NCI-H2196 treated with DMSO at 0.1 percent for 48 hours (cell line): Measurements from ENCODE around the gene EIF2AK3.
A peak's percentile ranks its signal among the peaks of the same experiment; 100 is the strongest.
"Not testable (repeated sequence)": the region's sequence is repeated elsewhere in the genome, so short reads cannot be mapped to it uniquely, and the experiment has no call there.

Experiments
- DNase-seq: peaks from one replicate; lab custom pipeline; 2025; ENCODE audit not compliant: unreplicated experiment; lab: John Stamatoyannopoulos, UW

Gene EIF2AK3

DNA sequence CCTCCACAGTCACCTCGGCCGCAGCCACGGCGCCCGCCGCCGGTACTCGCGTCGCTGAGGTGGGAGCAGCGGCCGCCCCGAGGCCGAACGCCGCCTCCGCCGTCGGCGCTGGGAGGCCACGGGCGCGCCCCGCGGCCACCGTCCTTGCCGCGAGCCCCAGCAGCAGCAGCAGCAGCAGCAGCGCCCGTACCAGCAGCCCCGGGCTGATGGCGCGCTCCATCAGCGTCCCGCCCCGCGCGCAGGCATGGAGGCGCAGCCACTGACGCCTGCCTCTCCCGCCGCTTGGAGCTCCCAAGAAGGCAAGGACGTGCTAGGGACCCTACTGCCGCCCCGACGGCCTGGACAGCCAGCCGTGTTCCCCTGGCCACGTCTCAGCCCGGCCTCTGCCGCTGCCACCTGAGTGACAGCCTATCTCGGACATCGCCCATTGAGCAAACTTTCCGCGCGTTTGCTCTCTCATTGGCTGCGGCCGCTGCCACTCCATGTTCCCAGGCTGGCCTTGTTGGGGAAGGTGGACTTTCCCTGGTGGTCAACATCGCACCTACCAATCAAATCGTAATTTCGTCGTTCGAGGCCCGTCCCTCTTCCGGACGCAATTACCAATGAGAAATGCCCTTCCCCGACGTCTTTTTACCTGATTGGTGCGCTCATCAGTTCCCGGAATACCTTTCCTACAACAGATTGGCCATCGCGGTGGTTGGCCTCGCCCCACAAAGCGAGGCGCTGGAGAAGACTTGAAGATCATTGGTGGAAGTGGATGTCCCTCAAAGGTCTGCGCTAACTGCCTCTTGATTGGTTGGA, at the start of gene EIF2AK3:
Gene EIF2AK3, minus strand, starts transcription at position 410 of the 801 bp plus-strand sequence. Its CDS starts 190 bp downstream, at position 220.
- peak; percentile 91 for DNase-seq

DNA sequence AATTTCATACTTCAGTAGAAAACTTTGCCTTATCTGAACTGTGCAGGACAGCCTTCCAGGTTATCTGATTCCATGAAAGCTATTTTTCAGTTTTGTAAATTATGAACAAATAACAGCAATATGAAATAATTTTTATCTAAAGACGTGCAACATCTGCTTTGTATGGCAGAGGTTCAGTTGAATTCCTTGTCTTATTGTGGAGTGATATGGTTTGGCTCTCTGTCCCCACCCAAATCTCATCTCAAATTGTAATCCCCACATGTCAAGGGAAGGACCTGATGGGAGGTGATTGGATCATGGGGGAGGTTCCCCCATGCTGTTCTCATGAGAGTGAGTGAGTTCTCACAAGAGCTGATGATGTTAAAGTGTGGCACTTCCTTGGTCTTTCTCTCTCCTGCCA, 46.1 kb upstream of the EIF2AK3 start:
- DNase-seq, result no peak

DNA sequence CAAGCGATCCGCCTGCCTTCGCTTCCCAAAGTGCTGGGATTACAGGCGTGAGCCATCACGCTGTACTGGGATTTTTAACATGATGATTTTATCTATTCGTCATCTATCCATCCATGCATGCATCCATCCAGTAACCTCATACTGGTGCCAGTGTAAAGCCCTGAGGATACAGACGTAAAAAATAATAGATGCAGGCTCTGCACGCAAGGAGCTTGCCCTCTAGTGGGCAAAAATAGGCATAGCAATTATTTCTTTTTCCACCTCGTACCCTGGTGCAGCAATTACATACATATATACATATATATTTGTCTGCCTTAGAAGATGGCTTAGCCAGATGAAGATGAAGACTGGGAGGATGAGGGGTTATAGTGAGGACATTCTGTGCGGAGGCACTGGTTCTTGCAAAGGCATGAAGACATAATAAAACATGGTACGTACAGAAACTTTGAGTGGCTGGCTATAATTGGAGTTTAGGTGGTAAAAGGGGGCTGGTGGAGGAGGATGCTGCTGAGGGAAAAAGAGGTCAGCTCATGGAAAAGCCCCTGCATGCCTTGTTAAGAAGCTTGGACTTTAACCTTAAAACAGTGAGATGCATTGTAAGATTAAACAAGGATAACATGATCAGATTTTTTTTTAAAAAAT, 44.6 kb upstream of the EIF2AK3 start:
- no peak for DNase-seq

DNA sequence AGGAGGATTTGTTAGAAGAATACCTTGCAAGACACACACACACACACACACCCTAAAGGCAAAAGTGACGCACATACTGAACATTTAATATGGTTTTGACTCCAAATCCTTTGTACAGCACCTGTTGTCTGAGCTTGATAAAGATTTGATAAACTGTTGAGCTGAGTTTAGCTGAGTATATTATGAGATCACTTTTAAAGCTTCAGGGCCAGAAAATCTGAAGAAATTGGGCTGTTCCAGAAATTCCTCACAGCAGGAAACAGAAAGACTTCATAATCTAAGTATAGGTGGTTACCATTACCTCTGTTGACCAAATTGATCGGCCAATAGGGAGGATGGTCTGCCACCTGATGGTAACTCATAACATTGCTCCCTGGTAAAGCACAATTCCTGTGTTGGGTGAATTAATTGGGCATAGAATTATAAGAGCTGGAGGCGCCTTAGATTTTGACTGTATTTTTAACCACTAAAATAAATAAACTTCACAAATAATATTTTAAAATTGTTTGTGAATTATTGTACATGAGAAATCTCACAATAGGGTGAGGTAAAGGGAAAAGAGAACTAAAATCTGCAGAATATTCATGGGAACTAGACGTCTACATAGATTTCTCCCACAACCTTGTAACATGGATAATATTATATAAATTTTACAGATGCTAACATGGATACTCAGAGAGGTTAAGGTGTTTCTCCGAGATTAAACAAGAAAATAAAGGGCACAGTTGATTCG, 42.4 kb upstream of the EIF2AK3 start:
- no peak for DNase-seq

DNA sequence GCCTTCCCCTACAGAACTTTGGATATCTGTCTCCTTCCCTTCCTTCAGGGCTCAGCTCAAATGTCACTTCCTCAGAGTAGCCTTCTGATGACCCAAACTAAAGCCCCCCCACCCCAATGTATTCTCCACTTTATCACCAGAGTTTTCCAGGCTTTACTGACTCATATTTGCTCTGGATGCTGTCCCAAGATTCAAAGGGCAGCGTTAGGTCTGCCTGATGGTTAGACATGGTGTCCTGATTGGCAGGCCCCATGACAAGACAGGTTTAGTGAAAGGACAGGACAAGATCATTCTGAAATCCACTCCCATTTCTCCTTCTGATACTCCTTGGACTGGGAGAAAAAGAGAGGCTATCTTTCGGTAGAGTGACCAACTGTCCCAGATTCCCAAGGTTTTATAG, 41.6 kb upstream of the EIF2AK3 start:
- no peak for DNase-seq

DNA sequence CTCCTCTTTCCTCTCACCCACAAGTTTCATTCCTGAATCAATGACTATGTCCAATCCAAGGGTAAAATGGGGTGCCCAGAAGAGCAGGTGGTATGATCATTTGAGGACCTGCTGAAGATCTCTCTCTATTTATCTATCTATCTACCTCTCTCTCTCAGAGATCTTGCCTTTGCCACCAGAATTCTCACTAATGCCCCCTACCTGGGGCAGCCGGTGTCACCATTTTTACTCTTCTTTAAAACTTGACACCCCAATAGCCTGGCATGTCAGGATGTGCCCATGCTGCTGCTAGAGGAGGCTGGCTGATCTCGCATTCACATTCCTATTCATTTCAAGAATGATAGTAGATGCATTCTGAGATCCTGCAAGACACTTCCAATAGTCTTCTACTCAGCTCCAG, 40.0 kb upstream of the EIF2AK3 start:
- no peak for DNase-seq

DNA sequence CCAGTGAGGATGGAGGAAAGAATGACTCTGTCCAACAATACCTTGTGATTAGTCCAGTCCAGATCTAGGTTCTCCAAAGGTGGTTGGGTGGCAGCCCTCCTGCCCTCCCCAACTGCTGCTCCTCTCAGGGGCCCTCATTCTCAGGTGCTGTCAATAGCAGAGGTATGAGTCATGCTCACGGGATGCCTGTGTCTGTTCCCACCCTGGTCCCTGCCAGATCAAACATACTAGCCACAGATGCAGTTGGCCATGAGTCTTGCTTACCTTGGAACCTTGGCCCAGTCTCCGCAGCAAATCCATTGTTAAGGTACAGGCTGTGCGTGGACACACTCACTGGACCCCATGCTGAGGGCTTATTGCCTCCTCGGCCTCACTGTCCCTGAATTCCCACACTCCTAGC, 39.3 kb upstream of the EIF2AK3 start:
- DNase-seq, result no peak

DNA sequence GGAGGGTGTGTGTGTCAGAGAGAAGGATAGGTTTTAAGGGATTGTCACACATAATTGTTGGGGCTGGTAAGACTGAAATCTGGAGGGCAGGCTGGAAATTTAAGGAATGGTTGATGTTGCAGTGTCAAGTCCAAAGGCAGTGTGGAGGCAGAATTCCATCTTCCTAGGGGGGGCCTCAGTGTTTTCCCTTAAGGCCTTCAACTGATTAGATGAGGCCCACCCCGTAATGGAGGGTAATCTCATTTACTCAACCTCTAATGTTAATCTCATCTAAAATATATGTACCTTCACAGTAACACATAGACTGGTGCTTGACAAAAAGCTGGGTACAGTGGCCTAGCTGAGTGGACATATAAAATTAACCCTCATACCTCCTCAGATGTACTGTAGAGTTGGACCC, 33.4 kb upstream of the EIF2AK3 start:
- no peak for DNase-seq

DNA sequence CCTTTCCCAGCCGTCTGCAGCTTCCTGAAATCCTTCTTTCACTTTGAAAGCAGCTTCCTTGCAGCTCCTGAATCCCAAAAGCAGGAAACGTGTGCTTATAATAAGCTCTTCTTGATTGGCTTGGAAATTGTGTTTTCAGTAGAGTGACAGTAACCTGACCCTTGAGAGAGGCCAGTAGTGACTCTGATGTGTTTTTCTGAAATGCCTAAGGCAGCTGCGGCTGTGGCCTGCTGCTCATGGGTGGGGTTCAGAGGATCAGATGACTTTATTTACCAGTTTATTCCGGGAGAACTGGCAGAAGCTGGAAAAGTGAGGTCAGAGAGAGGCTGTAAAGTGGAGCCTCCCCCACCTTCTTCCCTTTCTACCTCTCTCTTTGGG, 32.3 kb upstream of the EIF2AK3 start:
- DNase-seq, result peak; percentile 69

DNA sequence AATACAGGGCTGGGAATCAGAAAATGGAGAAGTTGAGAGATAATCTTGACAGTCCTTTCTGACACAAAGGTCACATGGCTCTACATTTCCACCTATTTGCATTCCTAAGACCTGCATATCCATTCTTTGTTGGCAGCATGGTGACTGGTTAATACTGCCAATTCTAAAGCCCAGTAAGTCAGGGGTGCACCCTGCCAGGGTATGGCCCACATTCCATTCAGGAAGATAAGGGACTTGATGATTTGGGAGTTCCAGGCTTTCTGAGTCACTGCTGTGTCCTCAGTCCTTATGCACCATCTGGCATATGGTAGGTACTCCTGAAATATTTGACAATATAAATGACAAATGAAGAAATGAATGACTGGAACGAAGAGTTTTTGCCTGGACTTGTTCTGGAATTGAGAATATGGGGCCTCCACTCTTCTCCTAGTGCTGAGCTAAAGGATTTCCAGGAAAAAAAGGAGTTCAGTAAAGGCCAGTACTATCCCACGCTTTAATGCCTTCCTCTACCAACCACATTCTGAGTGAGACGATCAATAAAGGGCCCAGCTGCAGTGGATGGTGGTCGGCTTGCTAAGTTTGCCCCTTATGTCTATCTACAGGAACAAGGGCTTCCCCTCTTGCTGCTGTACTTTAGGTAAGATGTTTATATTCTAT, 31.7 kb upstream of the EIF2AK3 start:
- DNase-seq, result no peak

DNA sequence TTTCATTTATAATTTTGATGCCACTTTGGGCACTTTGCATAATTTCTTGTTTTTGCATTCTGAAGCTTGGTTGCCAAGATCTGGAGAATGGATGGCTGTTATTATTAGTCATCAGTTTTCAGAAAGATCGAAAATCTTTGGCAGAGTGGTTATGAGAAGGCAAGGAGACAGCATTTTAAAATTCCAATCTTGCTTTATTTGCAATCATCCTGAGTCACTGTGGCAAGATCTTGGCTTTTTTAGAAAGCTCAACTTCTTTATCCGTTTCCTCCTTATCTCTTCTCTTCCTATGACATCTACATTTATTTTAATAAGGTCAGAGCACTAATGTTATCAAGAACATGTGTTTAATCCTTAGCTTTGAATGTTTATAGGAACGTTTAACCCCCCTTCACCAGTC, 31.1 kb upstream of the EIF2AK3 start:
- DNase-seq, result no peak

DNA sequence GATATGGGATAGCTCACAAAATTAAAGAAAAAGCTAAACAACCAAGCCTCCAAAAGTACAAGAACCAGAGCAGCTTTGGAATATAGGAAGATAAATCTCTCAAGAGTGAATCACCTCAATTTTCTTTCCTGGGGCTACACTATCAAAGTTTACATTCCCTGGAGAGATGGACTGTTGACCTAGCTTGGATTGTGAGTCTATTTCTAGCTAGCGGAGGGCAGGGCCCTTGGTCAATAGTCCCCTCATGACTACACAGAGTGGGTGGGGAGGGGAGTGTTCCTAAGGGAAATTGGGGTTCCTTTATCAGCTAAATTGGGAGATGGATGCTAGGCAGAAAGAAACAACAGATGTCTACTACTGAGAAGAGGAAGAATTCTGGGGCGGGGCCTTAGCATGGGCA, 29.9 kb upstream of the EIF2AK3 start:
- no peak for DNase-seq

DNA sequence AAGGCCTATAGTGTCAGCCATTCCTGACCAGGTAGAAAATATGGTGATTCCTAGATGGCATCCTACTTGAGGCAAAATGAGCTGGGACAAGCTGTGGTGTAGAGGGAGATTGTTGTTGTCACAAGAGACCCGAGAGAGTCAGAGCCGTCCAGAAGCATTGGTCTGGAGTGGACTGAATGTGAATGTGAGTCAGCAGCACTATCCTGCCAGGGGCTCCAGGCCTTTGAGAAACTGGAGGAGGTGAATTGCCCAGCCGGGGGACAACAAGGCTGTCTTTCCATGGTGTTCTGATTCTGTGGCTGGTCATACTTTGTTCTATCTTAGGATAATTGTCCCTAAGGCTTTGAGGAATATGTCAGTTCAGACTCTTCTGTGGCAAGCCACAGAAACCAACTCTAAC, 29.4 kb upstream of the EIF2AK3 start:
- DNase-seq, result no peak

DNA sequence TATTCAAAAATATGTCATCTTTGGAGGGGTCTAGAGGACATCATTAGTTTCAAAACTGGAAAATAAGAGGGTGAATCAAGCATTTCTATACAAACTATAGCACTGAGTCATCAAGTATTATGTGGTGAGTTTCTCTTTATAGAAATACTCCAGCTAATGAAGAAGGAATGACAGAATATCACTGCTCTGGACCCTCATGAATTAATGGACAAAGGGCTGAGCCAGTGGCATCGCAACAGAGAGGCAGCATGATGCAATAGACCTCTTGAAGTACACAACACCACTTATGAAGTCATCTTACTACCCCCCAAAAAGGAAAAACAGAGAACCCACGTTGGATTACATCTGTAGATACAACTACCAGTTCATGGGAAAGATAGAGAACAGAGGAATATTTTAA, 27.4 kb upstream of the EIF2AK3 start:
- DNase-seq, result no peak

DNA sequence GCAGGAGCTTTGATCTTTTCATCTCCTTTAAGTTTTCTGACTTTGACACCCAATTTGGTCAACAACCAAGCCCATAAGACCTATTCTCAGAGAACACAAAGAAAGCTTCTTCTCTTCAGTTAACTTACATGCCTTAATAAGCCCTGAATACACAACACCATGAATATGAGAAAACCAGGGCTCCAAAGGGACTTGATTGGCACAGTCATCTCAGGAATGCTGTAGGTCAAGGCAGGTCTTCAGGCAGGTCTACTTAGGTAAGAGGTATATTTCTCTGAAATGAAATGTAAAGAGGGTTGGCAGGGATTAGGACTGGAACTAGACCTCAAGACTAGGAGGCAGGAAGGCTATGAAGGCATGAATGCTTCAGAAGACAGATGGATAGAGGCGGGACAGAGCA, 24.4 kb upstream of the EIF2AK3 start:
- no peak for DNase-seq

DNA sequence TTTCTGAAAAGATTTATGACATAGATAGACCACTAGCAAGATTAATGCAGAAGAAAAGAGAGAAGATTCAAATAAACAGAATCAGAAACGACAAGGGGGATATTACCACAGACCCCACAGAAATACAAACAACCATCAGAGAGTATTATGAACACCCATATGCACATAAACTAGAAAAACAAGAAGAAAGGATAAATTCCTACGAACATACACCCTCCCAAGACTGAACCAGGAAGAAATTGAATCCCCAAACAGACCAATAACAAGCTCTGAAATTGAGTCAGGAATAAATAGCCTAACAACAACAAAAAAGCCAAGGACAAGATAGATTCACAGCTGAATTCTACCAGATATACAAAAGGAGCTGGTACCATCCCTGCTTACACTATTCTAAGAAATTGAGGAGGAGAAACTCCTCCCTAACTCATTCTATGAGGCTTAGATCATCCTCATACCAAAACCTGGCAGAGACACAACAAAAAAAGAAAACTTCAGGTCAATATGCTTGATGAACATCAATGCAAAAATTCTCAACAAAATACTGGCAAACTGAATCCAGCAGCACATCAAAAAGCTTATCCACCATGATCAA, 18.1 kb upstream of the EIF2AK3 start:
- DNase-seq, result not testable (repeated sequence)

DNA sequence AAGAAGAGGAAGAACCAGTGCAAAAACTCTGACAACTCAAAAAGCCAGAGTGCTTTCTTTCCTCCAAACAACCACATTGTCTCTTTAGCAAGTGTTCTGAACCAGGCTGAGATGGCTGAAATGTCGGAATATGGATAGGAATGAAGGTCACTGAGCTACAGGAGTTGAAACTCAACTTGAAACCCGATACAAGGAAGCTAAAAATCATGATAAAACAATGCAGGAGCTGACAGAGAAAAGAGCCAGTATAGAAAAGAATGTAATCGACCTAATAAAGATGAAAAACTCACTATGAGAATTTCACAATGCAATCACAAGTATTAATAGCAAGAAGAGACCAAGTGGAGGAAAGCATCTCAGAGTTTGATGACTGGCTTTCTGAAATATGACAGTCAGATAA, 15.0 kb upstream of the EIF2AK3 start:
- DNase-seq, result no peak

DNA sequence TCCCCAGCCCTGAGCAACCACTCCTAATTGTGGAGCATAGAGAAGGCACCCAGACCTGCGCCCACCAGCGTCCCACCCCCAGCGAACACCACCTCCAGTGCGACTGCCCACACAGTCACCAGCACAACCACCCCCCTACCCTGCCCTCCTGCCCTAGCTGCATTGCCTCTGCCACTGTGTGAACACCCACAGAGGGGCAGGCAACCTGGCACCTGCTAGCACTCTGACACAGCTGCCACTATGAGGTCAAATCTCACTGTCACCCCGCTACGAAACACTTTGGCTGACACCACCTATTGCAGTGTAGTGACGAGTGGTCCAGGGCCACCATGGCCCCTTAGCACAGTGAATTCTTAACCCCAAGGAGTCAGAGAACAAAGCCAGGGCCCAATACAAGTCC, 14.1 kb upstream of the EIF2AK3 start:
- DNase-seq, result no peak

DNA sequence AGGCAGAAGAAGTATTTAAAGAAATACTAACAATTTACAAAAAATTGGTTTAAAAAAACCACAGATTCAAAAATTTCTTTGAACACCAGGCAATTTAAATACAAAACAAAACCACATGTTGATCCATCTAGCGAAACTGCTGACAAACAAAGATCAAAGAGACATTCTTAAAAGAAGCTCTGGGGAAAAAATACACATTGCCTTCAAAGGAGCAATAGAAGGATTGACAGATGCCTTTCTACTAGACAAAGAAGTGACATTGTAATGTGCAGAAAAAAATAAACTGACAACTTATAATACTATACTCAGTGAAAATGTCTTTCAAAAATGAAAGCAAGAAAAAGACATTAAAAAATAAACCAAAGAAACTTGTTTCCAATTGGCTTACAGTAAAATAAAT, 12.6 kb upstream of the EIF2AK3 start:
- no peak for DNase-seq

DNA sequence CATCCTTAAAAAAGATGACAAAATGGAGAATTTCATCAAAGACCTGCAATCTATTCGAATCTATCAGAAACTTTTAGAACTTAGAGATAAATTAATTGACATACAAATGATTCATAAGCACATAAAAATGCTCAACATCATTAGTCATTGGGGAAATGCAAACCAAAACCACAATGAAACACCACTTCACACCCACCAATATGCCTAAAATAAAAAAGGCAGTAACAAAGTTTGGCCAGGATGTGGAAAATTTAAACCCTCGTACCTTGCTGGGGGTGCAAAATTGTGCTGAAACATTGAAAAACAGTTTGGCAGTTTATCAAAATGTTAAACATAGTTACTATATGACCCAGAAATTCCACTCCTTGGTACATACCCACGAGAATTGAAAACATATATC, 11.5 kb upstream of the EIF2AK3 start:
- no peak for DNase-seq

DNA sequence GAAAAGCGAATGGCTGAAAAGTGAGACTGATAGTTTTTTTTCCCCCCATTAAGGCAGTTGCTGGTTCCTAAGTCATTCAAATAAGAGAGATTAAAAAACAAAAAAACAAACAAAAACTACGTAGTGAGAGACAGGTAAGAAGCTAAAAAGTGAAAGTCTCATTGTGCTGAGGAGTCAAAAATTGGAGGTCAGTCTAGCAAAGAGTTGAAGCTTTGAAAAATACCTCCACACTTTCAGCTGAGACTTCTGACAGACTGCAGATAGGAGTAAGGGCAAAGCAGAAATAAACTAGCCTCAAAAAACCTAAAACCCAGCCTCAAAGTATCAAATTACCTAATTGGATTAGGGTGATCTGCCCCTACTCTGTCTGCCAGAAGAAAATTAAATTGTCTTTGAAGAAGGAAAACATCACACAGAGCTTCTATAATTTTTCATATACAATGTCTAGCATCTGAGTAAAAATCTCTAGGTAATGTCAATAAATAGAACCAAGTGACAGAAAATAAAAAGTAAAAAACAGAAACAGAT, 10.9 kb upstream of the EIF2AK3 start:
- DNase-seq, result no peak
